GM12864 (cell line): ENCODE results near the gene MXI1.
"Not testable (repeated sequence)": the region's sequence is repeated elsewhere in the genome, so short reads cannot be mapped to it uniquely, and the experiment has no call there.

ENCODE experiments used
- DNase-seq: peaks from one replicate; pipeline ENCODE4 v3.0.0-alpha.2; 2011; ENCODE audit warnings: low read depth
- H3K4me3 ChIP-seq: 2 replicates; pipeline ENCODE4 v1.5.1; 2011; ENCODE audit warnings: mild to moderate bottlenecking, low read depth, low read length, control low read depth
- CTCF ChIP-seq: IDR thresholded peaks from 2 replicates; pipeline ENCODE4 v1.5.1; 2011; ENCODE audit warnings: low read depth, mild to moderate bottlenecking, moderate library complexity, low read length, control low read depth, inconsistent platforms; ENCODE audit errors: missing control alignments

Gene MXI1

GRCh38 chr10:110327262-110327914 lies 120.0 kb downstream of the MXI1 start:
- TF ChIP-seq CTCF = no peak
- DNase-seq = no peak
- no peak overlapping the region for H3K4me3 ChIP-seq

GRCh38 chr10:110330675-110331074 lies 123.3 kb downstream of the MXI1 start:
- DNase-seq = no peak
- TF ChIP-seq CTCF = no peak
- no peak overlapping the region for H3K4me3 ChIP-seq

- DNase-seq, H3K4me3 ChIP-seq: not testable (repeated sequence)
Measured at GRCh38 chr10:110331226-110331795, 123.9 kb downstream of the MXI1 start.

DNA sequence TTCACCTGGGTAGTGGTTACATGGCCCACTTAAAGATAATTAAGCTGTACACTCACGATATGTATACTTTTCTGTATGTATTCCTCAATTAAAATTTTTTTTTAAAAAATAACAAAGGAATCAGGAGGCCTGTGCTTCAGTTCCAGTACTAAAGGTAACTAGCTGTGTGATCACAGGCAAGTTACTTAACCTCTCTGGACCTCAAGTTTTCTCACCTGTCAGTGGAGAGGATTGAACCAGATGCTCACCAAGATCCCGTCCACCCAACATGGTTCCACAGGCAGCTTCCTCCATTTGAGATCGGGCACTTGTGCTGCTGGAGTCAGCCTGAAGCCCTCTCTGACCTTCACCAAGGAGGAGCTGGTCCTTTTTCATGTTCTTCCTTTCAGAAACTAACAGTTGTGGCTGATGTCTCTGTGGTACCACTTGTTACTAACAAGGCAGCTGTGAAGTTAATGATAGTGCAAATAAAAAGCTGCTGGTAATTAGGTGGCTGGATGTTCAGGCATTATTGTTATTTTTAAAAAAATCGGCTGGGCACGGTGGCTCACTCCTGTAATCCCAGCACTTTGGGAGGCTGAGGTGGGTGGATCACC lies 126.8 kb downstream of the MXI1 start:
- H3K4me3 ChIP-seq = no peak overlapping the region
- no peak for DNase-seq
- TF ChIP-seq CTCF = no peak

DNA sequence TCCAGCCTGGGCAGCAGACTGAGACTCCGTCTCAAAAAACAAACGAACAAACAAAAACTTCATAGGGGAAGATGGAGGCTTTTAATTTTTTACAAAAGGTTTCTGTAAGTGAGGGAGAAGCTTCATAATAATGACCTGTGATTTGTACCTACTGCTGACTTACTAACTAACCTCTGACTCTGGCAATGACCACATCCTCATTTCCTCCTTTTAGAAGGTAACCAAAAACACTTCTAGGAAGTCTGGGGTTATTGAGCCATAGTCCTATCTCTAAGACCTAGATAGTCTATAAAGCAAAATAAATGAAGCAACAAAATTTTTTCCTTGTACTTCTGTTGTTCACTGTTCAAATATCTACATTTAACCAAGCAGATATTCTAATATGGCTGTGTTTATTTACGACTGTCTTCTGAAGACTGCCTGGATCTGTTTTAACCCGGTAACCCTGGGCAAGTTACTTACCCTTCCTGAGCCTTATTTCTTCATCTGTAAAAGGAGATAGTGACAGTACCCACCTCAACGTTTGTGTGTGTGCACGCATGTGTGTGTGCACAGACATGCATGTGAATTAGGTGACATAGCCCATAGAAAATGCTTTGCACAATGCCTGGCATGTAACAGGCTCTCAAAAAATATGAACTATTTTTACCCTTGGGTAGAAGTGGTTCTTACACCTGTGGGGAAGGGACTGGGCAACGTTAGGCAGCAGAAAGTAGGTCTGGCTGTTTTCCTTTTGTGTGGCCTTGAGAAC lies 128.1 kb downstream of the MXI1 start:
- no peak for DNase-seq

GRCh38 chr10:110336111-110336721 lies 128.8 kb downstream of the MXI1 start:
- no peak for TF ChIP-seq CTCF
- no peak overlapping the region for H3K4me3 ChIP-seq
- DNase-seq = no peak

More for the DNA sequence above, 128.1 kb downstream of the MXI1 start:
- H3K4me3 ChIP-seq = no peak overlapping the region
- no peak for TF ChIP-seq CTCF
